ENCODE data around the gene VAV3. TPM values are rescaled to one million over a fixed set of nuclear protein-coding genes. Genes with fewer than 3 reads are reported as not detected.

The VAV3 gene
- polyA plus RNA-seq, 3 donors: 5.4 to 9.2 (median 9.0) TPM

DNA sequence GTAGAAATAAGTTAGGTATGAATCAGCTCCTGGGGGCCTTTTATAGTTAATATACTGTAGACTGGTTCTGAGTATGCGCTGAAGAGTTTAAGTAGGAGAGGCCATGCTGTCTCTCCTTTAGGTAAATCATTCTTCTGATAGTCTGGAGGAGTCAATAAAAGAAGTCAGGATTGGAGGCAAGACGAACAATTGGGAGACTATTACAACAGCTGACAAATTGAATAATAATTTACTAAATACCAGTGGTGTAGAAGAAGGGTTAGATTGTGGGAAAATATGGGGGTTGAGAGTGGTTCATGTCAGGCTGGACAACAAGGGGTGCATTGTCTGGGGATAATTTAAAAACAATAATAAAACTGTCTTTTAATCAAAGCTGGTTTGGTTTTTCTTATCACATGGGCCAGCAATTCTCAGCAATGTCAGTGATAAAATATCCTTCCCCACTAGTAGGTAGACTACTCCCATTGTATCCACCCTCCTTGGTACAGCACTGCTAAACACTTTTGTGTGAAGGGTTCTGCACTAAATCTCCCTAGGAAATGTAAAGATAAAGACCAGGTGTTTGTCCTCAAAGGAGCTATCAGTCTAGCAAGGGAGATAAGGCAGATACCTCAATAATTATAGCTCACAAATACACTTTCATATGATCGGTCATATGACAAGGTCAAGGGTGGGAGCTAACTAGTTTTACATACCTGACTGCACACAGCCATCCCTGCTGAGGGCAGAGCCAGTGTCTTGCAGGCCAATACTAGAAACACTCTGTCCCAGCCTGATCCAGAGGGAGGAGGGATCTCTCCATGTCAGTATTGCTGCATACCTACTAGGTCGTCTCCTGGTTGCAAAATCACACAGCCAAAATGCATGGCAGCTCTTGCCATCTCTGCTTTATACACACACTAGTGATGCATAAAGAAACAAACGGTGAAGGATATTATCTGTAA is 299.7 kb downstream of the VAV3 start:
- intact Hi-C loops (cut with micrococcal nuclease): no loop called here
- no peaks in the 10 kb centered on the region for H3K27me3 Mint-ChIP-seq (ENCODE audit: low read depth in 3 of 3)
- H3K27ac Mint-ChIP-seq: no peak overlapping the region

GRCh38 chr1:107662971-107663370 is 302.0 kb downstream of the VAV3 start:
- Histone ChIP-seq H3K27me3 (ENCODE audit: control insufficient read depth in 2 of 2, insufficient read depth in 2 of 2, low read length in 2 of 2) (no peaks in the 10 kb centered on the region), H3K36me3 (replicated peaks in 1 of 2; ENCODE audit: control insufficient read depth in 1 of 2, insufficient read depth in 2 of 2, low read length in 2 of 2) (peaks cover 2 to 16% of the 10 kb centered on the region in 2 donors), H3K27ac (ENCODE audit: low read depth in 1 of 2, low read length in 2 of 2) (no peak overlapping the region), H3K4me1 (ENCODE audit: control insufficient read depth in 1 of 2, insufficient read depth in 2 of 2, low read length in 2 of 2) (no peaks in the 10 kb centered on the region), H4K20me1 (ENCODE audit: insufficient read depth, low read length) (no peaks in the 10 kb centered on the region), H2AFZ (ENCODE audit: insufficient read depth, low read depth, low read length, poor library complexity, severe bottlenecking) (no peak overlapping the region), H3K9ac (ENCODE audit: insufficient read depth, low read length, poor library complexity, severe bottlenecking) (no peak overlapping the region), H3K9me3 (replicated peaks in 1 of 2; ENCODE audit: control insufficient read depth in 1 of 2, insufficient read depth in 1 of 2, low read length in 2 of 2) (no peaks in the 10 kb centered on the region), H3K79me2 (ENCODE audit: insufficient read depth, low read length) (no peaks in the 10 kb centered on the region), H3K4me2 (replicated peaks; ENCODE audit: extremely low read depth, low read length, poor library complexity, severe bottlenecking) (no peak overlapping the region), H3K4me3 (replicated peaks in 1 of 3; ENCODE audit: low read depth in 2 of 3, low read length in 3 of 3) (no peak overlapping the region)
- no peak for TF ChIP-seq CTCF (IDR thresholded peaks at IDR 0.05)
- no peak for DNase-seq
- no CpG with 5 or more reads among the region's 2 CpGs for WGBS (ENCODE audit: insufficient coverage)
- intact Hi-C loops (cut with micrococcal nuclease): no loop called here
- no peaks in the 10 kb centered on the region for H3K4me1 Mint-ChIP-seq
- no peaks in the 10 kb centered on the region for H3K27me3 Mint-ChIP-seq (ENCODE audit: low read depth in 3 of 3)
- peaks cover 21 to 22% of the 10 kb centered on the region in 2 donors for H3K36me3 Mint-ChIP-seq
- no peaks in the 10 kb centered on the region for H3K9me3 Mint-ChIP-seq
- H3K4me3 Mint-ChIP-seq: no peak overlapping the region
- no peak overlapping the region for H3K27ac Mint-ChIP-seq

More for the DNA sequence above, 299.7 kb downstream of the VAV3 start:
- Histone ChIP-seq H3K27ac (ENCODE audit: low read depth in 1 of 2, low read length in 2 of 2) (no peak overlapping the region), H3K4me3 (replicated peaks in 1 of 3; ENCODE audit: low read depth in 2 of 3, low read length in 3 of 3) (no peak overlapping the region), H3K4me1 (ENCODE audit: control insufficient read depth in 1 of 2, insufficient read depth in 2 of 2, low read length in 2 of 2) (no peaks in the 10 kb centered on the region), H3K9me3 (replicated peaks in 1 of 2; ENCODE audit: control insufficient read depth in 1 of 2, insufficient read depth in 1 of 2, low read length in 2 of 2) (no peaks in the 10 kb centered on the region), H4K20me1 (ENCODE audit: insufficient read depth, low read length) (no peaks in the 10 kb centered on the region), H3K27me3 (ENCODE audit: control insufficient read depth in 2 of 2, insufficient read depth in 2 of 2, low read length in 2 of 2) (no peaks in the 10 kb centered on the region), H3K36me3 (replicated peaks in 1 of 2; ENCODE audit: control insufficient read depth in 1 of 2, insufficient read depth in 2 of 2, low read length in 2 of 2) (peaks cover 4 to 23% of the 10 kb centered on the region in 2 donors), H3K79me2 (ENCODE audit: insufficient read depth, low read length) (no peaks in the 10 kb centered on the region), H3K4me2 (replicated peaks; ENCODE audit: extremely low read depth, low read length, poor library complexity, severe bottlenecking) (no peak overlapping the region), H3K9ac (ENCODE audit: insufficient read depth, low read length, poor library complexity, severe bottlenecking) (no peak overlapping the region), H2AFZ (ENCODE audit: insufficient read depth, low read depth, low read length, poor library complexity, severe bottlenecking) (no peak overlapping the region)
- no peaks in the 10 kb centered on the region for H3K9me3 Mint-ChIP-seq
- H3K4me1 Mint-ChIP-seq: no peaks in the 10 kb centered on the region
- H3K36me3 Mint-ChIP-seq: peaks cover 22 to 30% of the 10 kb centered on the region in 2 donors
- no peak for DNase-seq
- no peak for TF ChIP-seq CTCF (IDR thresholded peaks at IDR 0.05)
- 100% methylated on average over 2 of the region's 5 CpGs for WGBS (ENCODE audit: insufficient coverage)
- no peak overlapping the region for H3K4me3 Mint-ChIP-seq

All from CD14-positive monocyte (primary cell).